DMS 273 (cell line): ENCODE measurements around the gene COPG1.

ENCODE experiments used
- DNase-seq: peaks from one replicate; lab custom pipeline; 2025; ENCODE audit not compliant: unreplicated experiment; lab: John Stamatoyannopoulos, UW

COPG1 gene

DNA sequence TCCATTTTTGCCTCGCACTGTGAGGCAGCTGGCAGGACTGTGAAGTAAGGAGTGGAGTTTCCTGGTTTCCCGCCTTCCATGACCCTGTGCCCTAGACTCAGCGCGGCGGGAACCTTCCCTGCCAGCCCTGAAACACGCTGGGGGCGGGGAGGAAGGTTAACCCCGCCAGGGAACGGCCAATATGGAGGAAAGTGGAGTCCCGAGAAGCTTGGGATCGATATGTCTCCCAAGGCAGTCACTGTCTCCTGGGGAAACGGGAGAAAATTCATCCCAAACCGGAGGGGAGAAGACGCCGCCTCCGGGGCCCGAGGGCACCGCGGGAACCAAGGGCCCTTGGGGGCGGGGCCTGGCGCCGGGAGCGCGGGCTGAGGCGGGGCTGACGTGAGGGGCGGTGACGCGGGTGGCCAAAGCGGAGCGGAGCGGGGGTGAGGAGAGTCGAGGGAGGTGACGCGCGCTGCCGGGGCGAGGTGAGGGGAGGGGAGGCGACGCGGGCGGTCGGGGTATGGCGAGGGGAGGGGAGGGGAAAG is 29.1 kb downstream of the COPG1 start, which contains the start of gene HMCES:
TSS of gene HMCES (plus strand) at position 432 of the 527 bp plus-strand sequence. CDS start 863 bp downstream, outside the sequence.
- peak; percentile 98 for DNase-seq

DNA sequence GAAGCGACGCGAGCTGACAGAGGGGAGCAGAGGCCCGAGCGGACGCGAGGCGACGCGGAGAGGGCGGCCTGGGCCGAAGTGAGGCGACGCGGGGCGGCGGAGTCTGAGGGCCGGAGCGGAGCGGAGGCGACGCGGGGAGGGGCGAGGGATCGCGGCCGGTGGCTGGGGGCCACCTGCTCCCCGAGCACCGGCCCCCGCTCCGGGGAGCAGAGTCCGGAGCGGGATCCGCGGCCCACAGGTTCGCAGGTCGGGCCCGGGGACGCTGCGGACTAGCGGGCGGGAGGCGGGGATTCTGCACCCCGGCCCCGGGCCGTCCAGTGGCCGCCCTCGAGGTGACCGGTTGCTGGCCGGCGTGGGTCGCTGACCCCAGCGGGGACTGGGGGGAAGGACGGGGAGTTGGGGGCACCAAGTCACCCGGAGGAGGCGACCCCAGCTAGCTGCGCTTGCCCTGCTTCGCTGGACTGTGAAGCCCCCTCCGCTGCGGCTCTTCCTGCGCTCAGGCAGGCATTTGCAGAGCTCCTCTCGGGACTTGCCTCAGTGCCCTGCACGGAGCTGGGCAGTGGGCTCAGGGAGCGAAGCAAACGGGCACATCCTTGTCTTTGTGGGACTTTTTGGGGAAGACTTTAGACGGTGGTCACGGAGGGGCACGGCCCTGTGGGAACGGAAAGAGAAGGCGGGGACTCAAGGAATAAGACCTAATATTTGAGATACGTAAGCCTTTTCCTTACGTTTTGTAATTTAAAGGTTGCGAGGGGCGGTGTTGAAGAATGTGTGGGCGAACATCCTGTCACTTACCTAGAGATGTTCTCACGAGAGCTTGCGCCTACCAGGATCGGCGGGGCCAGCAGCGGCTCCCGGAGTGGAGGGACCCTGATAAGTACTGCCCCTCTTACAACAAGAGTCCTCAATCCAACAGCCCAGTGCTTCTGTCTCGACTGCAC is 29.8 kb downstream of the COPG1 start:
- peak; percentile 65 for DNase-seq

DNA sequence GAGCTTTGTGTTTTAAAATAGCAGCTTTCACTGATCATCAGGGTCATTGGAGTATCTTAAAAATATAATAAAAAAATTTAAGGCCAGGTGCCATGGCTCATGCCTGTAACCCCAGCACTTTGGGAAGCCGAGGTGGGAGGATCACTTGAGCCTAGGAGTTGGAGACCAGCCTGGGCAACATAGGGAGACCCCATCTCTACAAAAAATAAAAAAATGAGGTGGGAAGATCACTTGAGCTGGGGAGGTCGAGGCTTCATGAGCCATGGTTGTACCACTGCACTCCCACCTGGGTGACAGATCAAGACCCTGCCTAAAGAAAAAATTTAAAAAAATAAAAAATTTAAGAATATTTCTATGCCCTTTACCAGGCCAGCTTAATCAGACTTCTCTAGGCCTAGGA is 30.8 kb downstream of the COPG1 start:
- no peak for DNase-seq

DNA sequence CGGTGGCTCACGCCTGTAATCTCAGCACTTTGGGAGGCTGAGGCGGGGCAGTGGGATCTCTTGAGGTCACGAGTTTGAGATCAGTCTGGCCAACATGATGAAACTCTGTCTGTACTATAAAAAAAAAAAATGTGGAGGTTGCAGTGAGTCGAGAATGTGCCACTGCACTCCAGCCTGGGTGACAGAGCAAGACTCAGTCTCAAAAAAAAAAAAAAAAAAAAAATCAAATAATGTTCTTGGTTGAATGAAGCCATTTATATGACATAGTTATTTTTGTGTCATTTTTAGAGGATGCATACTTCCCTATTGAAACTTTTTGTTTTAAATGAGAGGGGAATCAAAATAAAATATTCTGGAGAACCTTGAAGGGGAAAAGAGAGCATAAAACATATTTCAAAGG is 32.3 kb downstream of the COPG1 start:
- DNase-seq, result no peak

DNA sequence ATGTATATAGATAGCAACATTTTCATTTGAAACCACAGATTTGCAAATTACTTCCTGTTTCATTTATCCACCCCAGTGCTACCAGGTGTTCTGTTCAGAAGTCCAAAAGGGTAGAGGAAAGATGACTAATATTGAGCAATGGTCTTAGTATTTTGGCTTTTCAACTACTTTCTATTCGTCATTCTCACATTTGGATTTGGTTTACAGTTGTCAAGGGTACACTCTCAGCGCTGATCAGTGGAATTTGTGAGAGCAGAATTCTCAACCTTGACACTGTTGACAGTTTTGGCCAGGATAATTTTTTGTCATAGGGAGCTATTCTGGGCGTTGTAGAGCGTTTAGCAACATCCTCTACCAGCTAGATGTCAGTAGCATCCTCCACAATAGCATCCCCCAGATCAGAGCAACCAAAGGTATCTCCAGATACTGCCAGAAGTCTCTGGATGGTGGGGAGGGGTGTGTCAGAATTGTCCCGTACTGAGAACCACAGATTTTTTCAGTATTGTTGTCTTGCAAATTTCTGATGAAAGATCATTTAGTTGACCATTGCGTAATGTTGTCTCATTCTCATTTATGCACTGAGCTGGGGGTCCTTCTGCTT is 33.4 kb downstream of the COPG1 start:
- no peak for DNase-seq

DNA sequence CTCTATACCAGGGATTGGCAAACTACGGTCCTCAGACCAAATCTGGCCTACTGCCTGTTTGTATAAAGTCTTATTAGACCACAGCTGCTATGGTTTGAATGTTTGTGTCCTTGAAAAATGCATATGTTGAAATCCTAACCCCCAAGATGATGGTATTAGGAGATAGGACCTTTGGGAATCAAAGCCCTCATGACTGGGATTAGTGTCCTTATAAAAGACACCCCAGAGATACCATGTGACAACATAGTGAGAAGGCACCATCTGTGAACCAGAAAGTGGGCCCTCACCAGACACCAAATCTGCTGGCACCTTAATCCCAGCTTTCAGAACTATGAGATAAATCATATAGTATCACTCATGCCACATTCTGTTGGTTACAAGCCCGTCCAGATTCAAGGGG is 36.7 kb downstream of the COPG1 start:
- DNase-seq, result peak; percentile 53

DNA sequence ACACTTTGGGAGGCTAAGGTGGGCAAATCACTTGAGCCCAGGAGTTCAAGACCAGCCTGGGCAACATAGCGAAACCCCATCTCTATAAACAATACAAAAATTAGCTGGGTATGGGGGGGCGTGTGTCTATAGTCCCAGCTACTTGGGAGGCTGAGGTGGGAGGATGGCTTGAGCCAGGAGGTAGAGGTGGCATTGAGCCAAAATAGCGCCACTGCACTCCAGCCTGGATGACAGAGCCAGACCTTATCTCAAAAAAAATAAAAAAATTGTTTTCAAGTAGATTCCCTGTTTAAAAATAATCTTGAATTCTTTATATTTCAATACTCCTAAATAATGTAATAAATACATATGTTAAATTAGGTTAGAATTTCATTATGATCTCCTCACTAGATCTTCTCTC is 39.0 kb downstream of the COPG1 start:
- no peak for DNase-seq

DNA sequence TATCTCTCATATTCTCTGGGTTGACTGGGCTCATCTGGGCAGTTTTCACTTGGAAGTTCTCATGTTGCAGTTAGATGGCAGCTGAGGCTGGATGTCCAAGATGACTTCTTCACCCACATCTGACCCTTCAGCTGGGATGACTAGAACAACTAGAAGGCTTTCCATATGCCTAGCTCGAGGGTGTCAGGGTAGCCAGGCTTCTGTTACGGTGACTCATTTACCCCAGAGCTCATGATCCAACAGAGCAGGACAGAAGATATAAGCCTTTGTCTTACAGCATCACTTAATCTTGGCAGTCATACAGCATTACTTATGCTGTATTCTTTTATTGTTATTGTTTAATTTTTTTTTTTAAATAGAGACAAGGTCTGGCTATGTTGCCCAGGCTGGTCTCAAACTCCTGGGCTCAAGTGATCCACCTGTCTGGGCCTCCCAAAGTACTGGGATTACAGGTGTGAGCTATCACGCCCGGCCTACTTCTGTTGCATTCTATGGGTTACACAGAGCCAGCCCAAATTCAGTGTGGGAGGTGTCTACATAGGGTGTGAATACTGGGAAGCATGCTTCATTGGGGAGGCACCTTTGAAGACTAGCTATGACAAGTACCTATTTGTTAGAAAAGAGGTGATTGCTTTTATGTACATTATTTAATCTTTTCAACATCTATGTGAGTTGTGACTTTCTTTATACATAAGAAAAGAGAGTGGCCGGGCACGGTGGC is 40.0 kb downstream of the COPG1 start:
- DNase-seq, result no peak

DNA sequence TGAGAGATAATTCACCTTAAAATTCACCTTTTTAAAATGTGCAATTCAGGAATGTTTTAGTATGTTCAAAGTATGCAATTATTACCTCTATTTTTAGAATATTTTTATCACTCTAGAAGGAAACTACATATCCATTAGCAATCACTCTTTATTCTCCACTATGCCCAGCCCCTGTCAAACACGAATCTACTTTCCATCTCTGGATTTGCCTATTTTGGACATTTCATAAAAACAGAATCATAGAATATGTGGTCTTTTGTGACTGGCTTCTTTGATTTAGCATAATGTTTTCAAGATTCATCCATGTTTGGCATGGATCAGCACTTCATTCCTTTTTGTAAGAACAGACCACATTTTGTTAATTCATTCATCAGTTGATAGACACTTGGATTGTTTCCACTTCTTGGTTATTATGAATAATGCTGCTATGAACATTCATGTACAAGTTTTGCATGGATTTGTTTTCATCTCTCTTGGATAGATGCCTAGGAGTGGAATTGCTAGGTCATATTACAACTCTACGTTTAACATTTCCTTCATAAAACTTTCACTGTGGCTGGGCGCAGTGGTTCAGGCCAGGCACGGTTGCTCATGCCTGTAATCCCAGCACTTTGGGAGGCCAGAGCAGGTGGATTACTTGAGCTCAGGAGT is 42.0 kb downstream of the COPG1 start:
- no peak for DNase-seq

DNA sequence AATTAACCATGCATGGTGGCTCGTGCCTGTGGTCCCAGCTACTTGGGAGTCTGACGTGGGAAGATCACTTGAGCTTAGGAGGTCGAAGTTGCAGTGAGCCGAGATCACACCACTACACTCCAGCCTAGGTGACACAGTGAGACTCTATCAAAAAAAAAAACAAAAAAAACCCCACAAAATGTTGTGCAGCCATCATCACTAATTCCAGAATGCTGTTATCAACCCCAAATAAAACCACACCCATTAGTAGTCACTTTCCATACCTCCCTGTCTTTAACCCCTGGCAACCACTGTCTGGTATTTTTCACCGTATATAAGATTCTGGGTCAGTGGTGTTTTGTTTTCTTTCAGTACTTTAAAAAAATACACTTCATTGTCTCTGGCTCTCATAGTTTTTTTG is 45.9 kb downstream of the COPG1 start:
- no peak for DNase-seq

DNA sequence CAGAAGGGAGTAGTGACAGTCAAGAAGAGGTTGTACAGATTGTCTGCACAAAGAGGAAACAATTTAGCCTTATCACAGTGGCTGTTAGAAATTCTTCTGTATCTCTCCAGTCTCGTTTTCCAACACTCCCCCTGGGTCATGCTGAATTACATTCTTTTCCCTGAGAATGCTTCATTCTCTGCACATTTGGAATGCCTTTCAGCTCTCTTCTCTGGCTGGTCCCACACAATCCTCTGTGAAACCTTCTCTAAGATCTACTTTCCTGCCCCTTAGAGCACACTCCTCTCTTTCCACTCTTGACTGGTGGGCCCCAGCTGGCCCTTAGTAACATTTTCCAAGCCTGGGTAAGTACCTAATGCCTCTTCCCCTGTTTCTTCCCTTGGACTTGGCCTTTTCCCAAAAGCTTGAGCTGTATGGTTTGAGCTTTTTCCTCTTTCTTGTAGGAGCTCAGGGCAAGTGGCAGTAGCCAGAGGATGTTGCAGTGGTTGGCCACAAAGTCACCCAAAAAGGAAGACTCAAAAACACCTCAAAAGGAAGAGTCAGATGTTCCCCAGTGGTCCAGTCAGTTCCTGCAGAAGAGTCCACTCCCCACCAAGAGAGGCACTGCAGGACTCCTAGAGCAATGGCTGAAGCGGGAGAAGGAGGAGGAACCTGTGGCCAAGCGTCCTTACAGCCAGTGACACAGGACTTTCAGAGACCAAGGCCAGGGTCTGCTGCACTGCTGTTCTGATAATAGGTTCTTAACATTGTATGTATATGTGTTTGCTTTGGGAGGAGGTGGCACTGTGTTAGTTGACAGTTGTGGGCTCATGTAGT is 54.9 kb downstream of the COPG1 start:
- DNase-seq, result no peak

DNA sequence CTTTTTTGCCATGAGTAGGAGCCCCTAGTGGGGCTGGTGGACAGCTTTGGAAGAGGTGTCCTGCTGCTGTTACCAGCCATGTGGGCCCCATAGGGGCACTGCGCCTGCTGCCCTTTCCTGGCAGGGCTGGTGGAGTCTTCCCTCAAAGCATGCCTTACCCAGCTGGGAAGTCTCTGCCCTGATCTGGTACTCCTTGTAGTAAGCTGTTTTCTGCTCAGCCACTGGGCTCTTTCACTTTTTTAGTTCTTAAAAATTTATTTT is 55.5 kb downstream of the COPG1 start:
- no peak for DNase-seq

DNA sequence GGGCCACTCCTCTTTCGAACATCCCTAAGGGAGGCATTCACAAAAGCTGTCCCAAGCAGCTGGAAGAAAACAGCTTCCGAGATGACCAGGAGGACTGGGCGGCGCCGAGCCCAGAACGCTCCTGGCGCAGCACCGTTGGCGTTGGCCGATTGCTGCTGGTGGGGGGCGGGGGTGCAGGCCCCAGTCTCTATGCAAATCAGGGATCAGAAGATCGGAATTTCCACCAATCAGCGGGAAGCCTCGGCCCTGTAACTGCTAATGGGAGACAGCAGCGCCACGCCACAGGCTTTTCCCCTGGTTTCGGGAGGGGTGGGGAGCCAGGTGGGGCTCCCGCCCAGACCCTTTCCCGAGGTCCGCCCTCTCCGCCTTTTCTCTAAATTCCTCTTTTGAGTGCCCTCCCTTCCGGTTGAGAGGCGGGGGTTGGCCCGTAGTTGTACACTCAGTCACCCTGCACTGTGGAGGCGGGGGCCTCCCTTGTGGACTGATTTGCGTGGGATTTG is 56.2 kb downstream of the COPG1 start:
- DNase-seq, result no peak

DNA sequence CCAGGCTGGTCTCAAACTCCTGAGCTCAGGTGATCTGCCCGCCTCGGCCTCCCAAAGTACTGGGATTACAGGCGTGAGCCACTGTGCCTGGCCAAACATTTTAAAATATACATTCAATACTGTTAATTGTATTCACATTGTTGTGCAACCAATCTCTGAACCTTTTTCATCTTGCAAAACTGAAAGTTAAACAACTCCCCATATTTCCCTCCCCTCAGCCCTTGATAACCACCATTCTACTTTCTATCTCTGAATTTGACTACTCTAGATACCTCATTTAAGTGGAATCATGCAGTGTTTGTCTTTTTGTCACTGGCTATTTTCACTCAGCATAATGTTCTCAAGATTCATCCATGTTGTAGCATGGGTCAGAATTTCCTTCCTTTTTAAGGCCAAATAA is 59.2 kb downstream of the COPG1 start:
- DNase-seq, result no peak

DNA sequence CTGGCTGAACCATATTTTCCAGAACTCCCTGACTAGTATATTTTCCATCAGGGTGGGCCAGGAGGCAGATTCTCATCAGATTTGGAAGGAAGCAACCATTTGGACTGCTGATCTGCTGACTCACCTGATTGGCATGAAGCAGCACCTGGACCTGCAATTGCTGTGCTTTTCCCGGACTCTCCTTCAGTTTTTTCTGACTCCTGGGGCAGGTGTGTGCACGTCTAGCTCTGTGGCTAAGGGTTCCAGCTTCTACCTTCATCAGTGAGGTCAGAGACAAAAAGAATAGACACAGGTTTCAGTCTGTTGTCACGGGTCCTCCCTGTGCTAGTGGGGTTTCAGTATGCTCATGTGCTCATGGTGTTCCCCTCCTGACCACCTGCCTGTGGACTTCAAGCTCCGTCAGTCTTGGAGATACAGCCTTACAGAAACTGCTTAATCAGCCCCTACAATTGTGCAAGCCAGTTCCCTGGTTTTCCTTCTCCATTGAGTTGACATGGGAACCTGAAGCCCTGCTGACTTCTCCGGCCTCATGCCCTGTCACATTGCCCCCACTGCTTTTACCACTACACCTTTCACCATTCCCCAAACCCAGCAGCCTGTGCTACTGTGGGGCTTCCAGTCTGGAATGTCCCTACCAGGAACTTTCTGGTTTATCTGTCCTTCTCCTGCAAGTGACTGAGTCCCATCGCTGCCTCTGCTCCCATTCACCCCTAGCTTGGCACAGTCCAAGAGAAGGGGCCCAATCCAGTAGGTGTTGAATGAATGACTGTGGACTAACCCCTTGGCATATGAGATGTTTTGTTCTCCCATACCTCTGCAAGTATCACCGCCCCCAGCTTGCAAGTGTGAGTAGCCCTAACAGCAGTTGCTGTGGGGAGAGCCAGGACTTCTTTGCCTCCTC is 61.0 kb downstream of the COPG1 start:
- no peak for DNase-seq

DNA sequence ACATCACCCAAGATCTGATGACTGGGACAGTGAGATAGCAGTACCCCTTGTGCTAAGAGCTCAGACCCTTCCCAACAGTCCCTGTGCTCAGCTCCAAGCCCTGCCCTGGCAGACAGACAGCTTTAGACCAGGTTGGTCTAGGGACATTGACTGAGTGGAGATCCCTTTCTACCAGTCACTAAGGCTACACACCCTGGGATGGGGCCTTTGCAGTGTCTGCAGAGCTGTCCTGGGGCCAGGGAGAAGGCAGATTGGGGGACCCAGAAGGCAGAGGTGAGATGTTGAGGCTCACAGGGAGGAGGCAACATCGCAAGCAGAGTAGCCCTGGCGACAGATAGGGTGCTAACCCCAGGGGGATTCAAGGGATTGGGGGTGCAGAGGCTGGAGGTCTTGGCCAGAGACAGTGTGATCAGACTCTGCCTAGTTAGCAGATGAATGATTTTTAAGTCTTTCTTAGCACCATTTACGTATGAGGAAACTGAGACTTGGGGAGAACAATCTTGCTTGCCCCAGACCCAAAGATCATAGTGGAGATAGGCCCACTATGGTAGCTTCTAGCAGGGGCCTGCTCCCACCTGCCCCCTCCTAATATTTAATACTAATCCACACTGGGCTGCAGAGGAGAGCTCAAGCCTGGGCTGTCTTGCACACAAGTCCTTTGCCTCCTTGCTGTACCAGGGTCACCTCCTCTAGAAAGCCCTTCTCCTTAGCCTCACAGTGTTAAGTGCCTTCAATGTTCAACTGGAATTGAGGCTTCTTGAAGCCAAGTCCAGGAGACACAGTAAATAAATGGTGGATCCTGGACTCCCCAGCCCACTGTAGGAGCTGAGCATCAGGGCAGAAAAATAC is 61.9 kb downstream of the COPG1 start:
- no peak for DNase-seq

DNA sequence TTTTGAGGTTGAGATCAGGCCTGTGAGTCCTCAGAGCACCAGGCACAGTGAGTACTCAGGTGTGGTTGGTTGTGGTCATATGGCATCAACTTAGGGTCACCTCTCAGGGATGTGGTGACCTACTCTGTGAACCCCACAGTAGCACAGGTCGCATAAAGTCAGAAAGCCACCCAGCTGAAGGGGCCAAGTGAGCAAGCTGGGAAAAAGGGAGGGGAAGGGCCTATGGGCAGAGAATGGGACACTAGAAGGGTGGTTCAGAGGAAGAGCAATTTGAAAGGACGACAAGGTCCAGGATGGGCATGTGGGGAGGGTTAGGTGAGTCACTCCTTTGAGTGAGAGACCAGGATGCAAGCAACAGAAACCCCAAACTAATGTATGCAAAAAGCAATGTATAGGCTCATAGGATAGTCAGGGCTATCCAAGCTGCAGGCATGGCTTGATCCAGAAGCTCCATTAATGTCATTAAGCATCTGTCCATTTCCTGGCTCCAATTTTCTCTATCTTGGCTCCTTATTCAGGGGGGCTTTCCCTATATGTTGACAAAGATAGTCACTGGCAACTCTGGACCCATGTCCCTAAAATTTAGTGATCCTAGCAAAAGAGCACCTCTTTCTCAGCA is 62.7 kb downstream of the COPG1 start:
- DNase-seq, result no peak
